BJ (cell line): Measurements from ENCODE around the gene TAOK2. TPM values are rescaled to one million over a fixed set of nuclear protein-coding genes. Genes with fewer than 3 reads are reported as not detected.

Experiments
- CTCF ChIA-PET: fragments of 350-600 bp; formaldehyde crosslinking; extraction: SDS; loops from one replicate; lab custom pipeline; 2021; ENCODE audit warnings: antibody characterized with exemption, inconsistent platforms; lab: Yijun Ruan, JAX
- POLR2A ChIA-PET: fragments of 300-600 bp; sonication (Branson Sonifier 250); formaldehyde crosslinking; extraction: SDS; loops from one replicate; lab custom pipeline; 2021; ENCODE audit warnings: antibody characterized with exemption; lab: Charles Lee
- DNase-seq: peaks from one replicate; pipeline ENCODE4 v3.0.0-alpha.2; 2011; ENCODE audit warnings: low read depth
- H3K27me3 ChIP-seq: 2 replicates; pipeline ENCODE4 v1.6.0; 2011; ENCODE audit warnings: low read length; ENCODE audit not compliant: control insufficient read depth, insufficient read depth
- H3K36me3 ChIP-seq: 2 replicates; pipeline ENCODE4 v1.5.1; 2011; ENCODE audit warnings: low read length; ENCODE audit not compliant: control insufficient read depth, insufficient read depth
- H3K4me3 ChIP-seq: 2 replicates; pipeline ENCODE4 v1.5.1; 2011; ENCODE audit warnings: low read depth, mild to moderate bottlenecking, control low read depth, low read length
- CTCF ChIP-seq: IDR thresholded peaks from 2 replicates; pipeline ENCODE4 v1.5.1; 2011; ENCODE audit warnings: low read depth, mild to moderate bottlenecking, control low read depth, inconsistent platforms, low read length, moderate library complexity; ENCODE audit not compliant: insufficient read depth
- polyA plus RNA-seq: library from polyadenylated mRNA; depleted of rRNA; stranded (reverse); fragments of >200 nt; gene quantifications from 2 replicates; pipeline ENCODE4 v1.2.3, GENCODE V29; 2011

The TAOK2 gene
- polyA plus RNA-seq, 1 experiment, result 24.3 TPM

GRCh38 chr16:29968205-29968604 lies 5.5 kb upstream of the TAOK2 start:
- no peak for DNase-seq
- TF ChIP-seq CTCF, result no peak
- Histone ChIP-seq H3K4me3 (no peak overlapping the region), H3K36me3 (peaks cover 11% of the 10 kb centered on the region), H3K27me3 (no peaks in the 10 kb centered on the region)
- ChIA-PET POLR2A (no interaction called here), CTCF (no interaction called here)

- H3K36me3 ChIP-seq, result peaks cover 11% of the 10 kb centered on the region
- no peaks in the 10 kb centered on the region for H3K27me3 ChIP-seq
- TF ChIP-seq CTCF, result no peak
- DNase-seq, result no peak
- no peak overlapping the region for H3K4me3 ChIP-seq
- ChIA-PET CTCF (no interaction called here), POLR2A (no interaction called here)
These were observed 2.4 kb upstream of the TAOK2 start for GRCh38 chr16:29971304-29971703.

GRCh38 chr16:29972500-29972899 lies 1.2 kb upstream of the TAOK2 start:
- ChIA-PET CTCF (interaction anchor here (1.4 to 1.7 kb wide), 2 partner anchors 11 to 66 kb away, joined by 3 to 5 read pairs; partner anchors contain the start of gene TMEM219), POLR2A (no interaction called here)
- no peak for TF ChIP-seq CTCF
- Histone ChIP-seq H3K27me3 (no peaks in the 10 kb centered on the region), H3K36me3 (peaks cover 10% of the 10 kb centered on the region), H3K4me3 (no peak overlapping the region)
- DNase-seq, result no peak

- Histone ChIP-seq H3K36me3 (peaks cover 13% of the 10 kb centered on the region), H3K4me3 (no peak overlapping the region), H3K27me3 (no peaks in the 10 kb centered on the region)
- CTCF ChIA-PET, result interaction anchor here (0.8 to 1.7 kb wide), 3 partner anchors 11 to 66 kb away, joined by 3 to 5 read pairs (median 3); partner anchors contain the start of gene TMEM219
- no peak for DNase-seq
- POLR2A ChIA-PET, result interaction anchor here (0.6 to 1.0 kb wide), 6 partner anchors 10 to 152 kb away, joined by 3 to 9 read pairs (median 5); partner anchors contain the start of genes KCTD13, MVP and TMEM219
- TF ChIP-seq CTCF, result no peak
These were observed 680 bp upstream of the TAOK2 start for GRCh38 chr16:29972992-29973383.

- Histone ChIP-seq H3K4me3 (peak overlapping the region; percentile 83), H3K27me3 (no peaks in the 10 kb centered on the region), H3K36me3 (peaks cover 25% of the 10 kb centered on the region)
- no peak for DNase-seq
- no peak for TF ChIP-seq CTCF
- POLR2A ChIA-PET, result interaction anchor here (0.6 kb wide), 1 partner anchor 102 kb away, joined by 4 read pairs; no protein-coding TSS in a partner anchor
- CTCF ChIA-PET, result interaction anchor here (0.9 to 1.8 kb wide), 2 partner anchors 13 to 73 kb away, joined by 3 to 4 read pairs; no protein-coding TSS in a partner anchor
These were observed 844 bp downstream of the TAOK2 start for GRCh38 chr16:29974291-29975133.
